Gastroesophageal sphincter (tissue), 3 donors: ENCODE results near the gene PCTP.

Experiments
- CTCF ChIP-seq, 4 experiments: fragments of 200-600 bp in 2 of 4; fragments of 450-650 bp in 2 of 4; sonication (generic) in 1 of 4; IDR thresholded peaks; one replicate each; pipeline ENCODE4 v1.5.1; 2017 to 2019; ENCODE audit warnings: antibody characterized with exemption in 4 of 4, mild to moderate bottlenecking in 2 of 4, moderate library complexity in 2 of 4
- POLR2A ChIP-seq, 2 donors: fragments of 450-650 bp; IDR thresholded peaks; one replicate each; pipeline ENCODE4 v1.6.1; 2017; ENCODE audit warnings: antibody characterized with exemption in 2 of 2, mild to moderate bottlenecking in 2 of 2, moderate library complexity in 1 of 2

- TF ChIP-seq CTCF (IDR thresholded peaks at IDR 0.05) = no peak
- no peak for TF ChIP-seq POLR2A (IDR thresholded peaks at IDR 0.05)
Measured at GRCh38 chr17:55814377-55814776, 63.5 kb downstream of the PCTP start.
